AG09319 (cell line): ENCODE measurements around the gene KCNQ2.

Experiments used
- DNase-seq: peaks from one replicate; pipeline ENCODE4 v3.0.0-alpha.2; 2010; ENCODE audit warnings: low read depth; ENCODE audit errors: extremely low read depth
- CTCF ChIP-seq: IDR thresholded peaks from 2 replicates; pipeline ENCODE4 v1.5.1; 2011; ENCODE audit warnings: low read depth, mild to moderate bottlenecking, inconsistent platforms, low read length, moderate library complexity

The KCNQ2 gene

GRCh38 chr20:63466250-63466825, 6.1 kb downstream of the KCNQ2 start:
- DNase-seq: no peak
- no peak for TF ChIP-seq CTCF

GRCh38 chr20:63465380-63466249, 6.8 kb downstream of the KCNQ2 start:
- DNase-seq: no peak

GRCh38 chr20:63464289-63464635, 8.2 kb downstream of the KCNQ2 start:
- TF ChIP-seq CTCF: no peak
- no peak for DNase-seq

More at GRCh38 chr20:63465380-63466249, 6.8 kb downstream of the KCNQ2 start:
- no peak for TF ChIP-seq CTCF

GRCh38 chr20:63463400-63464288, 8.8 kb downstream of the KCNQ2 start:
- no peak for DNase-seq
- no peak for TF ChIP-seq CTCF

- no peak for TF ChIP-seq CTCF
- DNase-seq: no peak
Measured at GRCh38 chr20:63462244-63462643, 10.2 kb downstream of the KCNQ2 start.

- no peak for TF ChIP-seq CTCF
- DNase-seq: no peak
Measured at GRCh38 chr20:63461104-63461763, 11.2 kb downstream of the KCNQ2 start.
